GM06990 (cell line): ENCODE measurements around the gene GABRR2.
"Not testable (repeated sequence)": the region's sequence is repeated elsewhere in the genome, so short reads cannot be mapped to it uniquely, and the experiment has no call there.

Experiments
- DNase-seq: peaks from one replicate; pipeline ENCODE4 v3.0.0-alpha.2; 2011; ENCODE audit not compliant: insufficient read length; ENCODE audit errors: extremely low read depth
- H3K27me3 ChIP-seq: replicated peaks from 2 replicates; pipeline ENCODE4 v1.6.0; 2011; ENCODE audit warnings: low read length; ENCODE audit not compliant: control insufficient read depth, insufficient read depth
- H3K36me3 ChIP-seq: 2 replicates; pipeline ENCODE4 v1.5.1; 2011; ENCODE audit warnings: low read length; ENCODE audit not compliant: control insufficient read depth, insufficient read depth
- H3K4me3 ChIP-seq: replicated peaks from 2 replicates; pipeline ENCODE4 v1.5.1; 2011; ENCODE audit warnings: low read depth, mild to moderate bottlenecking, control low read depth, low read length
- TF ChIP-seq, protein P1 (sequence below): IDR thresholded peaks from 2 replicates; pipeline ENCODE4 v1.5.1; 2011; ENCODE audit warnings: low read length, control low read depth, mild to moderate bottlenecking, inconsistent platforms; ENCODE audit not compliant: insufficient read depth, poor library complexity, severe bottlenecking

The GABRR2 gene

DNA sequence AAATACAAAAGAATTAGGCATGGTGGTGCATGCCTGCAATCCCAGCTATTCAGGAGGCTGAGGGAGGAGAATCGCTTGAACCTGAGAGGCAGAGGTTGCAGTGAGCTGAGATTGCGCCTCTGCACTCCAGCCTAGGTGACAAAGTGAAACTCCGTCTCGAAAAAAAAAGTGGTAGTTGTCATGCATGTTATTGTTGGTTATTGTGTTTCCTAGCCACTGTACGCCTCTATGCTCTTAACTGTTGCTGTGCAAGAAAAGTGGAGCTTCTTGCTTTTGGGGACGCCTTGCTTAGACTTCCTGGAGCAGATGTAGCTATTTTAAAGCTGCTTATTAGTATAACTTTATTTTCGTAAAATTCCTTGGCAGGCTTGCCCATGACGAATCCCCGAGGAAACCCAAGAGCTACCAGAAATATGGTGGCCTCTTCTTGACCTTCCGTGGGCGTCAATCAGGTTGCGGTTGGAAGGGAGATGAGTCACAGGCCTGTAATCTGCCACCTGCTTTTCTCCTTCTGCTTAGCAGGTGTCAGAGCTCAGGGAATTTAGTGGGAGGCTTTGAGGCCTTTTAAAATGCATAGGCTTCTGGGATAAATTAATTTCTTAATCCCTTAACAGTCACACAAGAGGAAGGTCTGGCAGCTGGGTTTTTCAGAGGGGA lies 17.3 kb downstream of the GABRR2 start:
- no peaks in the 10 kb centered on the region; the same call in 1 of the 2 replicates for H3K36me3 ChIP-seq
- no peaks in the 10 kb centered on the region for H3K27me3 ChIP-seq
- peak overlapping the region; percentile 43 for H3K4me3 ChIP-seq
- peak; percentile 77 for DNase-seq
- TF ChIP-seq, protein P1, sequence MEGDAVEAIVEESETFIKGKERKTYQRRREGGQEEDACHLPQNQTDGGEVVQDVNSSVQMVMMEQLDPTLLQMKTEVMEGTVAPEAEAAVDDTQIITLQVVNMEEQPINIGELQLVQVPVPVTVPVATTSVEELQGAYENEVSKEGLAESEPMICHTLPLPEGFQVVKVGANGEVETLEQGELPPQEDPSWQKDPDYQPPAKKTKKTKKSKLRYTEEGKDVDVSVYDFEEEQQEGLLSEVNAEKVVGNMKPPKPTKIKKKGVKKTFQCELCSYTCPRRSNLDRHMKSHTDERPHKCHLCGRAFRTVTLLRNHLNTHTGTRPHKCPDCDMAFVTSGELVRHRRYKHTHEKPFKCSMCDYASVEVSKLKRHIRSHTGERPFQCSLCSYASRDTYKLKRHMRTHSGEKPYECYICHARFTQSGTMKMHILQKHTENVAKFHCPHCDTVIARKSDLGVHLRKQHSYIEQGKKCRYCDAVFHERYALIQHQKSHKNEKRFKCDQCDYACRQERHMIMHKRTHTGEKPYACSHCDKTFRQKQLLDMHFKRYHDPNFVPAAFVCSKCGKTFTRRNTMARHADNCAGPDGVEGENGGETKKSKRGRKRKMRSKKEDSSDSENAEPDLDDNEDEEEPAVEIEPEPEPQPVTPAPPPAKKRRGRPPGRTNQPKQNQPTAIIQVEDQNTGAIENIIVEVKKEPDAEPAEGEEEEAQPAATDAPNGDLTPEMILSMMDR = no peak

DNA sequence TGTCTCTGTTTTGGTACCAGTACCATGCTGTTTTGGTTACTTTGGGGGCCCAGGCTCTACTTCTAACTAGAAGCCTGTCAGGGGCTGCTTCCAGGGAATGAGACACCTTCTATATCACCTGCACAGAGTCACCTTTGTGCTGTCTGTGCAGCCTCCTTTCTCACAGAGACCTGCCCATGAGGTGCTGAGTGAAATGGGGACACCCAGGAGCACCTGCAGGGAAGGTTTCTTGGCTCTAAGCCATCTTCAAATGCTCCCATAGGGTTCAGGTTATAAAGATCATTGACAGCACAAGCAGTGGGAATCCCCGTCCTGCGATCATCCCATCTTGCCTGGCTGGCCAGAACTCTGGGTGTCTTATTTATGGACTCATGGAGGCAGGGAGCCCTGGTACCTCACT lies 19.1 kb downstream of the GABRR2 start:
- Histone ChIP-seq H3K36me3 (no peaks in the 10 kb centered on the region; the same call in 1 of the 2 replicates), H3K4me3 (no peak overlapping the region), H3K27me3 (no peaks in the 10 kb centered on the region)
- TF ChIP-seq, protein P1 = no peak
- no peak for DNase-seq

DNA sequence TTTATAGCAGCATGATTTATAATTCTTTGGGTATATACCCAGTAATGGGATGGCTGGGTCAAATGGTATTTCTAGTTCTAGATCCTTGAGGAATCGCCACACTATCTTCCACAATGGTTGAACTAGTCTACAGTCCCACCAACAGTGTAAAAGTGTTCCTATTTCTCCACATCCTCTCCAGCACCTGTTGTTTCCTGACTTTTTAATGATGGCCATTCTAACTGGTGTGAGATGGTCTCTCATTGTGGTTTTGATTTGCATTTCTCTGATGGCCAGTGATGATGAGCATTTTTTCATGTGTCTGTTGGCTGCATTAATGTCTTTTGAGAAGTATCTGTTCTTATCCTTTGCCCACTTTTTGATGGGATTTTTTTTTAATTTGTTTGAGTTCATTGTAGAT lies 20.0 kb downstream of the GABRR2 start:
- not testable (repeated sequence) for DNase-seq, H3K36me3 ChIP-seq, H3K27me3 ChIP-seq, H3K4me3 ChIP-seq

DNA sequence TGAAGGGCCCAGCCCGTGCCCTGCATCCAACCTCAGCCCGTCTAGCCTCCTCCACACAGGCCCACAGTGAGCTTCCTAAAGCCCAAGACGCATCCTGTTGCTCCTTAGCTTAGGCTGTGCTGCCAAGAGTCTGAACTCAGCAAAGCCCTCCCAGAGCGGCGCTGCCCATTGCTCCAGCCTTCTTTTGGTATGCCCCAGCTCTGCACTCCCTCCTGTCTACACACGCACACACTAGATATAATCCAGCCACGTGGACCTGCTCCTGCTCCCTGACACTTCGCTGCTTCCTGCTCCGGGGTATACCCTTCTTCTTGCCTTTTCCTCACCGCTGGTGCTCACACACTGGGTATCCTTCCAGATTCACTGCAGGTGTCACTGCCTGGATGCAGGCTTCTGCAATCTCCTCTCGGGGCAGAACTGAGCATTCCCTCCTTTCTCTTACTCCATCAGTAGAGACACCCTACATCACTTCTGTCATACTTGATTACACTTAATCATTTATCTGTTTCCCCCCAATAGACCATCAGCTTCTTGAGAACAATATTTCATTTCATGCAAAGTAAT lies 23.8 kb downstream of the GABRR2 start:
- Histone ChIP-seq H3K27me3 (no peaks in the 10 kb centered on the region), H3K36me3 (no peaks in the 10 kb centered on the region), H3K4me3 (no peak overlapping the region)
- DNase-seq = no peak
- TF ChIP-seq, protein P1 = no peak

DNA sequence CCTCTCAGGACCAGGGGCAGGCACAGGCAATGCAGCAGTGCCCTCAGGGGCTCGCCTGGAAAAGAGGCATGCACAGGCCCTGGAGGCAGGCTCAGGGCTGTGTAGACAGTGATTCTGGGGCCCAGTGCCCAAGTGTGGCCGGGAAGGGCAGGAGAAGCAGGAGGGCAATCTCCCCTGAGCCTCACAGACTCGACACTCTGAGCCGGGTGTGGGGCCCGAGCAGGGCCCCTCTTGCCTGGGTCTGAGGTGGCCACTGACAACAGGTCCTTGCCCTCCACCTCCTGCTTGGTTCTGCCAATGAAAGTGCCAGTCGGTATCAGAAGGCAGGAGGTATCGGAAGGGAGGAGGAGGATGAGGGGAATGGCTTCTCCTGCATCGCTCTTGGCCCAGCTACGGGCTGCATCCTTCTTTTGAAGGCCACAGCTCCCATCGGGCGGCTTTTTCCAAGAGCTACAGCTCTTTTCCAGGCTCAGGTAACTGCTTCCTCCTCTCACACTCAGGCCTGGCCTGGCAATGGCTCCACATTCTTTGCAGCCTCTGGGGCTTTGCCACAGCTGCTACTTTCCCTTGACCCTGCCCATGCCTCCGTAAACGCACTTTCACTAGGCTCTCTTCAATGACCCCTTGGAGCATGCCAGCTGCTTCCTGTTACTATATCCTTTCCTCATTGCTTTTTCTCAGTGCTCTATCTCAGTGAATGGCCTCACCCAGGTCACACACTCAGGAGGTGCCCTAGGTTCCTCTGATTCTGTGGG lies 24.5 kb downstream of the GABRR2 start:
- Histone ChIP-seq H3K36me3 (no peaks in the 10 kb centered on the region), H3K4me3 (no peak overlapping the region), H3K27me3 (no peaks in the 10 kb centered on the region)
- DNase-seq = no peak
- TF ChIP-seq, protein P1 = no peak

DNA sequence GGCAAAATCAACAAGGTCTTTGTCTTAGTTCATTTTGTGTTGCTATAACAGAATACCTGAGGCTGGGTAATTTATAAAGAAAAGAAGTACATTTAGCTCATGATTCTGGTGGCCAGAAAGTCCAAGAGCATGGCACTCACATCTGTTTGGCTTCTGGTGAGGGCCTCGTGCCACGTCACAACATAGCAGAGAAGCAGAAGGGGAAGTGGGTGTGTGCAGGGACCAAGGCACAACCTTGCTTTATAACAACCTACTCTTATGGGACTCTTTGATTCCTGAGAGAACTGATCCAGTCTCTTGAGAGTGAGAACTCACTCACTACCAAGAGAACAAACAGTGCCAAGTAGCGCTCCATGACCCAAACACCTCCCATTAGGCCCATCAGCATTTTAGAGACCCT lies 25.4 kb downstream of the GABRR2 start:
- H3K4me3 ChIP-seq = no peak overlapping the region
- H3K36me3 ChIP-seq = no peaks in the 10 kb centered on the region
- no peaks in the 10 kb centered on the region for H3K27me3 ChIP-seq
- TF ChIP-seq, protein P1 = no peak
- no peak for DNase-seq
